ENCODE results near the gene ANO3.

ANO3 gene

GRCh38 chr11:26365284-26365683, 33.4 kb downstream of the ANO3 start:
- no peak for FAIRE-seq

- FAIRE-seq = no peak
These were observed 45.7 kb downstream of the ANO3 start for GRCh38 chr11:26377619-26378018.

- FAIRE-seq = no peak
These were observed 67.4 kb downstream of the ANO3 start for GRCh38 chr11:26399336-26399735.

- FAIRE-seq = no peak
These were observed 78.9 kb downstream of the ANO3 start for GRCh38 chr11:26410706-26411366.

GRCh38 chr11:26412955-26413354, 81.0 kb downstream of the ANO3 start:
- no peak for FAIRE-seq

GRCh38 chr11:26418386-26418912, 86.5 kb downstream of the ANO3 start:
- no peak for FAIRE-seq

- FAIRE-seq = no peak
These were observed 88.4 kb downstream of the ANO3 start for GRCh38 chr11:26420331-26420730.

- no peak for FAIRE-seq
These were observed 92.3 kb downstream of the ANO3 start for GRCh38 chr11:26424255-26424654.

GRCh38 chr11:26439854-26440253, 107.9 kb downstream of the ANO3 start:
- no peak for FAIRE-seq

GRCh38 chr11:26442131-26442530, 110.2 kb downstream of the ANO3 start:
- FAIRE-seq = no peak

- FAIRE-seq = no peak
These were observed 111.7 kb downstream of the ANO3 start for GRCh38 chr11:26443617-26444016.

- FAIRE-seq = no peak
These were observed 125.7 kb downstream of the ANO3 start for GRCh38 chr11:26457636-26458035.

- no peak for FAIRE-seq
These were observed 133.3 kb downstream of the ANO3 start for GRCh38 chr11:26465274-26465673.

GRCh38 chr11:26467506-26467905, 135.6 kb downstream of the ANO3 start:
- no peak for FAIRE-seq

- FAIRE-seq = no peak
These were observed 139.1 kb downstream of the ANO3 start for GRCh38 chr11:26470992-26471391.

- FAIRE-seq = no peak
These were observed 141.6 kb downstream of the ANO3 start for GRCh38 chr11:26473216-26474194.

GRCh38 chr11:26474401-26474800, 142.5 kb downstream of the ANO3 start:
- peak; percentile 48 for FAIRE-seq

GRCh38 chr11:26477396-26477795, 145.5 kb downstream of the ANO3 start:
- no peak for FAIRE-seq

GRCh38 chr11:26478710-26479109, 146.8 kb downstream of the ANO3 start:
- no peak for FAIRE-seq

- no peak for FAIRE-seq
These were observed 148.1 kb downstream of the ANO3 start for GRCh38 chr11:26480041-26480440.

GRCh38 chr11:26483108-26483507, 151.2 kb downstream of the ANO3 start:
- no peak for FAIRE-seq

GRCh38 chr11:26490546-26490945, 158.6 kb downstream of the ANO3 start:
- FAIRE-seq = no peak

GRCh38 chr11:26493616-26494015, 161.7 kb downstream of the ANO3 start:
- no peak for FAIRE-seq

- no peak for FAIRE-seq
These were observed 175.3 kb downstream of the ANO3 start for GRCh38 chr11:26507229-26507628.
